SK-MEL-5 (cell line): ENCODE data around the gene MS4A7. TPM values are rescaled to one million over a fixed set of nuclear protein-coding genes. Genes with fewer than 3 reads are reported as not detected.
A peak's percentile ranks its signal among the peaks of the same experiment; 100 is the strongest.
"Not testable (repeated sequence)": the region's sequence is repeated elsewhere in the genome, so short reads cannot be mapped to it uniquely, and the experiment has no call there.

Source experiments
- DNase-seq: peaks from one replicate; pipeline ENCODE4 v3.0.0-alpha.2; 2016; ENCODE audit warnings: low read depth, low spot score
- in situ Hi-C: cut with HindIII; loops from 2 replicates; pipeline ENCODE4 v1.10.0; 2016; ENCODE audit warnings: low sequenced_read_pairs, high pct_unique_total_duplicates, low pct_unique_long_range_greater_than_20kb
- polyA plus RNA-seq, 2 experiments: library from polyadenylated mRNA; depleted of rRNA; stranded (reverse); fragments of >200 nt; gene quantifications; 2 replicates each; pipeline ENCODE4 v1.2.3, GENCODE V29; 2015
- total RNA-seq: library from RNA; depleted of rRNA; stranded (reverse); fragments of >200 nt; shearing (Covaris generic); gene quantifications from 2 replicates; pipeline ENCODE4 v1.2.3, GENCODE V29; 2014; rRNA removed

MS4A7 gene
- not detected in 2 replicates for total RNA-seq
- not detected in 2 replicates for polyA plus RNA-seq (2015; cell fraction: cytosol; rRNA removed)
- polyA plus RNA-seq (2015; cell fraction: nucleus; rRNA removed): 1.8 TPM in 1 of 2 replicates, not detected in the other

GRCh38 chr11:60378354-60378753, at the start of gene MS4A7:
Gene MS4A7 (plus strand): TSS chr11:60378532. CDS start chr11:60383142, 4,610 bp downstream.
- DNase-seq: no peak
- in situ Hi-C loops: no loop called here

- no peak for DNase-seq
- in situ Hi-C loops: no loop called here
Observed at GRCh38 chr11:60332846-60333245, 45.5 kb upstream of the MS4A7 start.

- peak; percentile 73 for DNase-seq
- in situ Hi-C loops: no loop called here
Observed at GRCh38 chr11:60334005-60334620, 44.2 kb upstream of the MS4A7 start.

GRCh38 chr11:60336767-60337391, 41.5 kb upstream of the MS4A7 start:
- DNase-seq: no peak
- in situ Hi-C loops: no loop called here

- DNase-seq: no peak
- in situ Hi-C loops: no loop called here
Observed at GRCh38 chr11:60338053-60338452, 40.3 kb upstream of the MS4A7 start.

- in situ Hi-C loops: no loop called here
- DNase-seq: no peak
Observed at GRCh38 chr11:60339356-60339755, 39.0 kb upstream of the MS4A7 start.

- peak; percentile 40 for DNase-seq
- in situ Hi-C loops: no loop called here
Observed at GRCh38 chr11:60343094-60343704, 35.1 kb upstream of the MS4A7 start.

GRCh38 chr11:60344146-60344545, 34.2 kb upstream of the MS4A7 start:
- in situ Hi-C loops: no loop called here
- DNase-seq: no peak

- in situ Hi-C loops: no loop called here
- peak; percentile 51 for DNase-seq
Observed at GRCh38 chr11:60345489-60345888, 32.8 kb upstream of the MS4A7 start.

- in situ Hi-C loops: no loop called here
- DNase-seq: no peak
Observed at GRCh38 chr11:60347084-60347797, 31.1 kb upstream of the MS4A7 start.

GRCh38 chr11:60348116-60348515, 30.2 kb upstream of the MS4A7 start:
- in situ Hi-C loops: no loop called here
- DNase-seq: peak; percentile 37

- no peak for DNase-seq
- in situ Hi-C loops: no loop called here
Observed at GRCh38 chr11:60349990-60350389, 28.3 kb upstream of the MS4A7 start.

GRCh38 chr11:60357771-60358170, 20.6 kb upstream of the MS4A7 start:
- in situ Hi-C loops: no loop called here
- no peak for DNase-seq

GRCh38 chr11:60360621-60361020, 17.7 kb upstream of the MS4A7 start:
- in situ Hi-C loops: no loop called here
- DNase-seq: no peak

- DNase-seq: peak; percentile 4
- in situ Hi-C loops: no loop called here
Observed at GRCh38 chr11:60362241-60362640, 16.1 kb upstream of the MS4A7 start.

GRCh38 chr11:60363542-60364470, 14.5 kb upstream of the MS4A7 start:
- in situ Hi-C loops: no loop called here
- peak; percentile 80 for DNase-seq

- DNase-seq, in situ Hi-C loops: not testable (repeated sequence)
Observed at GRCh38 chr11:60366262-60366904, 11.9 kb upstream of the MS4A7 start.
